WI38 (cell line): ENCODE results near the gene MACROD2.
"Not testable (repeated sequence)": the region's sequence is repeated elsewhere in the genome, so short reads cannot be mapped to it uniquely, and the experiment has no call there.

Experiments used
- H3K4me3 ChIP-seq: 2 replicates; pipeline ENCODE4 v1.5.1; 2011; ENCODE audit warnings: low read depth, mild to moderate bottlenecking, control low read depth, low read length
- CTCF ChIP-seq: IDR thresholded peaks from 2 replicates; pipeline ENCODE4 v1.5.1; 2012; ENCODE audit warnings: low read depth, mild to moderate bottlenecking, control low read depth, low read length

The MACROD2 gene

GRCh38 chr20:15140286-15140685 is 1145.0 kb downstream of the MACROD2 start:
- H3K4me3 ChIP-seq: no peak overlapping the region
- no peak for TF ChIP-seq CTCF

GRCh38 chr20:15140940-15141339 is 1145.6 kb downstream of the MACROD2 start:
- not testable (repeated sequence) for H3K4me3 ChIP-seq

GRCh38 chr20:15141861-15142260 is 1146.5 kb downstream of the MACROD2 start:
- no peak for TF ChIP-seq CTCF
- H3K4me3 ChIP-seq: no peak overlapping the region

GRCh38 chr20:15143478-15143877 is 1148.2 kb downstream of the MACROD2 start:
- TF ChIP-seq CTCF: no peak
- H3K4me3 ChIP-seq: no peak overlapping the region

- H3K4me3 ChIP-seq: no peak overlapping the region
- TF ChIP-seq CTCF: no peak
These were observed 1149.6 kb downstream of the MACROD2 start for GRCh38 chr20:15144916-15145315.

- TF ChIP-seq CTCF: no peak
- H3K4me3 ChIP-seq: no peak overlapping the region
These were observed 1151.6 kb downstream of the MACROD2 start for GRCh38 chr20:15146948-15147347.

GRCh38 chr20:15154070-15154469 is 1158.8 kb downstream of the MACROD2 start:
- TF ChIP-seq CTCF: no peak
- no peak overlapping the region for H3K4me3 ChIP-seq

- TF ChIP-seq CTCF: no peak
- H3K4me3 ChIP-seq: no peak overlapping the region
These were observed 1160.6 kb downstream of the MACROD2 start for GRCh38 chr20:15155848-15156401.
